HEK293 (cell line): ENCODE data around the gene CAP1.

Source experiments
- CTCF ChIA-PET: fragments of 350-600 bp; formaldehyde crosslinking; extraction: SDS; loops from one replicate; lab custom pipeline; 2021; ENCODE audit warnings: antibody characterized with exemption; lab: Yijun Ruan, JAX
- POLR2A ChIA-PET: fragments of 300-600 bp; formaldehyde crosslinking; extraction: SDS; loops from one replicate; lab custom pipeline; 2020; ENCODE audit warnings: antibody characterized with exemption, inconsistent platforms; lab: Yijun Ruan, JAX
- H3K27ac ChIP-seq: fragments of 200-500 bp; sonication (Bioruptor generic); 2 replicates; pipeline ENCODE4 v1.5.1; 2014; ENCODE audit warnings: low read depth, low read length, control low read depth, inconsistent platforms; ENCODE audit errors: extremely low read depth
- H3K36me3 ChIP-seq, 2 experiments: fragments of 200-500 bp in 1 of 2; sonication (Bioruptor generic) in 1 of 2; 1 replicate in 1 of 2; 2 replicates in 1 of 2; pipeline ENCODE4 v1.5.1; 2014 to 2017; ENCODE audit warnings: inconsistent platforms in 2 of 2, low read length in 2 of 2; ENCODE audit not compliant: control insufficient read depth in 2 of 2, insufficient read depth in 1 of 2
- H3K4me1 ChIP-seq: fragments of 200-500 bp; sonication (Bioruptor generic); 2 replicates; pipeline ENCODE4 v1.5.1; 2014; ENCODE audit warnings: mild to moderate bottlenecking, low read length, inconsistent platforms; ENCODE audit not compliant: control insufficient read depth, insufficient read depth
- H3K4me3 ChIP-seq: 2 replicates; pipeline ENCODE4 v1.5.1; 2011; ENCODE audit warnings: low read depth, mild to moderate bottlenecking, control low read depth, low read length, moderate library complexity
- H3K9me3 ChIP-seq: fragments of 200-500 bp; sonication (Bioruptor generic); 2 replicates; pipeline ENCODE4 v1.5.1; 2014; ENCODE audit warnings: low read depth, low read length, inconsistent platforms; ENCODE audit not compliant: control insufficient read depth, insufficient read depth
- AEBP2 ChIP-seq: fragments of 450-650 bp; formaldehyde crosslinking; IDR thresholded peaks from 2 replicates; pipeline ENCODE4 v1.5.1; 2016; ENCODE audit warnings: missing biosample characterization, missing genetic modification characterization, borderline replicate concordance
- ZNF146 ChIP-seq: fragments of 450-650 bp; formaldehyde crosslinking; IDR thresholded peaks from 2 replicates; pipeline ENCODE4 v1.5.1; 2016; ENCODE audit warnings: missing biosample characterization, missing genetic modification characterization
- ZNF169 ChIP-seq: fragments of 450-650 bp; formaldehyde crosslinking; IDR thresholded peaks from 2 replicates; pipeline ENCODE4 v1.5.1; 2016; ENCODE audit warnings: missing biosample characterization, missing genetic modification characterization
- ZNF324 ChIP-seq: fragments of 450-650 bp; formaldehyde crosslinking; IDR thresholded peaks from 2 replicates; pipeline ENCODE4 v1.5.1; 2016; ENCODE audit warnings: missing biosample characterization, missing genetic modification characterization
- ZNF354C ChIP-seq: fragments of 450-650 bp; formaldehyde crosslinking; IDR thresholded peaks from 2 replicates; pipeline ENCODE4 v1.5.1; 2016; ENCODE audit warnings: missing biosample characterization, missing genetic modification characterization, low read depth, borderline replicate concordance
- ZNF391 ChIP-seq: fragments of 450-650 bp; formaldehyde crosslinking; IDR thresholded peaks from 2 replicates; pipeline ENCODE4 v1.5.1; 2016; ENCODE audit warnings: low read depth, missing biosample characterization, missing genetic modification characterization, borderline replicate concordance
- ZNF449 ChIP-seq: fragments of 450-650 bp; formaldehyde crosslinking; IDR thresholded peaks from 2 replicates; pipeline ENCODE4 v1.5.1; 2017; ENCODE audit warnings: missing biosample characterization, mild to moderate bottlenecking, missing genetic modification characterization, moderate library complexity
- ZNF544 ChIP-seq: fragments of 450-650 bp; formaldehyde crosslinking; IDR thresholded peaks from 2 replicates; pipeline ENCODE4 v1.5.0; 2017; ENCODE audit warnings: missing biosample characterization, missing genetic modification characterization
- ZNF624 ChIP-seq: fragments of 450-650 bp; formaldehyde crosslinking; IDR thresholded peaks from 2 replicates; pipeline ENCODE4 v1.5.1; 2017; ENCODE audit warnings: missing biosample characterization, missing genetic modification characterization
- ZNF658 ChIP-seq: fragments of 450-650 bp; formaldehyde crosslinking; IDR thresholded peaks from 2 replicates; pipeline ENCODE4; 2016; ENCODE audit warnings: missing biosample characterization, missing genetic modification characterization
- TF ChIP-seq, protein P1 (sequence below): fragments of 450-650 bp; formaldehyde crosslinking; IDR thresholded peaks from 2 replicates; pipeline ENCODE4 v1.5.1; 2016; ENCODE audit warnings: missing biosample characterization, missing genetic modification characterization

The CAP1 gene

GRCh38 chr1:40090652-40091355 lies 50.3 kb downstream of the CAP1 start:
- H3K36me3 ChIP-seq = peaks cover 23 to 73% of the 10 kb centered on the region in 2 experiments
- H3K4me3 ChIP-seq = no peak overlapping the region
- no peak overlapping the region for H3K27ac ChIP-seq
- no peaks in the 10 kb centered on the region for H3K9me3 ChIP-seq
- H3K4me1 ChIP-seq = no peaks in the 10 kb centered on the region
- no peak for TF ChIP-seq ZNF324
- TF ChIP-seq ZNF544 (tag by site-specific recombination) = no peak
- POLR2A ChIA-PET = interaction anchor here (0.7 to 1.5 kb wide), 2 partner anchors 30 to 198 kb away, joined by 3 read pairs; no protein-coding TSS in a partner anchor
- CTCF ChIA-PET = interaction anchor here (0.6 to 1.6 kb wide), 9 partner anchors 9 to 345 kb away, joined by 3 to 10 read pairs (median 4); no protein-coding TSS in a partner anchor

DNA sequence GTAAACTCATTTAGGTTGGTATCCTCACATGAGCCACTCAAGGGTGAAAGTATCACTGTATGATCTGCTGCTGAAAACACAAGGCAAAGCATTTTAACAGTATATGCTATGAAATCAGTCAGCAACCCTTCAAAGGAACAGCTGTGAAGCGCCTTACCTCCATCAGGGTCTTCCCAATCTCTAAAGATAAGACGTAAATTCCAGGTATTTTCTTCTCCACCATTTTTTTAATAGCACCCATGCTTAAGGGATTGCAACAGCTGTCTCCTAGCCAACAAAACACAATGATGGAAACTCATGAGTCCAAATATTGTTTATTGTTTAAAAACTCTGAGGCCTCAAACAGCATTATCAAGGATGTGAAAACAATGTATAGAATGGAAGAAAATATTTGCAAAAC lies 51.7 kb downstream of the CAP1 start:
- Histone ChIP-seq H3K36me3 (peaks cover 23 to 61% of the 10 kb centered on the region in 2 experiments), H3K27ac (no peak overlapping the region), H3K9me3 (no peaks in the 10 kb centered on the region), H3K4me3 (no peak overlapping the region), H3K4me1 (no peaks in the 10 kb centered on the region; the same call in 1 of the 2 replicates)
- ChIA-PET POLR2A (no interaction called here), CTCF (interaction anchor here (0.5 to 1.5 kb wide), 3 partner anchors 26 to 295 kb away, joined by 3 to 5 read pairs (median 4); no protein-coding TSS in a partner anchor)
- TF ChIP-seq ZNF391 = no peak
- no peak for TF ChIP-seq ZNF449 (tag by site-specific recombination)
- no peak for TF ChIP-seq ZNF169 (tag by site-specific recombination)
- TF ChIP-seq ZNF354C (tag by site-specific recombination) = no peak
- TF ChIP-seq AEBP2 (tag by site-specific recombination) = no peak
- no peak for TF ChIP-seq ZNF658 (tag by site-specific recombination)

- TF ChIP-seq ZNF624 (tag by site-specific recombination) (no peak), ZNF146 (tag by site-specific recombination) (peak; percentile 66)
- Histone ChIP-seq H3K9me3 (no peaks in the 10 kb centered on the region), H3K4me1 (no peaks in the 10 kb centered on the region; the same call in 1 of the 2 replicates), H3K27ac (no peak overlapping the region), H3K4me3 (no peak overlapping the region), H3K36me3 (peaks cover 23 to 53% of the 10 kb centered on the region in 2 experiments)
- CTCF ChIA-PET = interaction anchor here (0.5 to 1.0 kb wide), 3 partner anchors 8 to 1506 kb away, joined by 3 to 4 read pairs (median 3); no protein-coding TSS in a partner anchor
- POLR2A ChIA-PET = no interaction called here
These were observed 52.4 kb downstream of the CAP1 start for GRCh38 chr1:40092706-40093639.

DNA sequence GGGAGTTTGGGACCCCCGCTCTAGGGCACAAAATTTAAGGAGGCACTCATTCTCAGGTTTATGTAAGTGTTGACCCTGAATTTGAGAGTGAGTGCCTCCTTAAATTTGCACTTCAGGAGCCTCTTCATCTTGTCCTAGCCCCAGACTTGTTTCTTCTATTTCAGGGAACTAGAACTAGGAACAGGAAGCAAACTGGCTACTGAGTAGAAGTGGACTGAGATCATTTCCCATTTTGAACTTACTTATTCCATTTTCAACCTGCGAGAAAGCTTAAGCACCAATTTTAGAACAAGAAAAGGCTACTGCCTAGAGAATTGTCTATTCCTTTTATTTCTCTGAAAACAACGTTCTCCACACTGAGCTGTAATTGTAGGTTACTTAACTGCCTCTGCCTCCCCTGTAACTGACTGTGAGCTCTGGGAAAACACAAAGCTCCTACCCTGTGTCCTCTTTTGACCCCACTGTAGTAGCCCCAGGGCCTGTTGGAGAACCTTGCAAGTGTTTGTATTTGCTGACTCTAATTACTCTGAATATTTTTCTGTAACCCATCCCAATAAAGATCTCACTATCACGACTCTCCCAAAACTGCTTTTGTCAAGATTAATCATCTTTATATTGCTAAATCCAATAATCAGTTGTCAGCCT lies 54.1 kb downstream of the CAP1 start:
- Histone ChIP-seq H3K27ac (no peak overlapping the region), H3K36me3 (peaks cover 7 to 37% of the 10 kb centered on the region in 2 experiments), H3K4me1 (no peaks in the 10 kb centered on the region; the same call in 1 of the 2 replicates), H3K9me3 (no peaks in the 10 kb centered on the region), H3K4me3 (no peak overlapping the region)
- TF ChIP-seq, protein P1, sequence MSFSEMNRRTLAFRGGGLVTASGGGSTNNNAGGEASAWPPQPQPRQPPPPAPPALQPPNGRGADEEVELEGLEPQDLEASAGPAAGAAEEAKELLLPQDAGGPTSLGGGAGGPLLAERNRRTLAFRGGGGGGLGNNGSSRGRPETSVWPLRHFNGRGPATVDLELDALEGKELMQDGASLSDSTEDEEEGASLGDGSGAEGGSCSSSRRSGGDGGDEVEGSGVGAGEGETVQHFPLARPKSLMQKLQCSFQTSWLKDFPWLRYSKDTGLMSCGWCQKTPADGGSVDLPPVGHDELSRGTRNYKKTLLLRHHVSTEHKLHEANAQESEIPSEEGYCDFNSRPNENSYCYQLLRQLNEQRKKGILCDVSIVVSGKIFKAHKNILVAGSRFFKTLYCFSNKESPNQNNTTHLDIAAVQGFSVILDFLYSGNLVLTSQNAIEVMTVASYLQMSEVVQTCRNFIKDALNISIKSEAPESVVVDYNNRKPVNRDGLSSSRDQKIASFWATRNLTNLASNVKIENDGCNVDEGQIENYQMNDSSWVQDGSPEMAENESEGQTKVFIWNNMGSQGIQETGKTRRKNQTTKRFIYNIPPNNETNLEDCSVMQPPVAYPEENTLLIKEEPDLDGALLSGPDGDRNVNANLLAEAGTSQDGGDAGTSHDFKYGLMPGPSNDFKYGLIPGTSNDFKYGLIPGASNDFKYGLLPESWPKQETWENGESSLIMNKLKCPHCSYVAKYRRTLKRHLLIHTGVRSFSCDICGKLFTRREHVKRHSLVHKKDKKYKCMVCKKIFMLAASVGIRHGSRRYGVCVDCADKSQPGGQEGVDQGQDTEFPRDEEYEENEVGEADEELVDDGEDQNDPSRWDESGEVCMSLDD = no peak
- ChIA-PET CTCF (interaction anchor here (0.6 to 1.0 kb wide), 2 partner anchors 16 to 211 kb away, joined by 3 read pairs; no protein-coding TSS in a partner anchor), POLR2A (no interaction called here)
